ENCODE data around the gene NACAD. TPM values are rescaled to one million over a fixed set of nuclear protein-coding genes. Genes with fewer than 3 reads are reported as not detected.

The NACAD gene
- polyA plus RNA-seq, 2 of the 4 experiments (the other 2 are of a cell fraction): 0.03 to 0.43 TPM

GRCh38 chr7:45061806-45062425 is 26.9 kb downstream of the NACAD start:
- WGBS (ENCODE audit: missing lambda C conversion rate): 100% methylated on average over 1 of the region's 1 CpG
- no peak for FAIRE-seq
- H3K4me2 ChIP-seq: no peak overlapping the region

GRCh38 chr7:45061352-45061751 is 27.4 kb downstream of the NACAD start:
- ChIA-PET CTCF (no interaction called here), POLR2A (no interaction called here)
- ATAC-seq: no peak
- H3K4me1 ChIP-seq: no peaks in the 10 kb centered on the region
- no peak for DNase-seq (ENCODE audit: low read depth in 1 of 2, low spot score in 1 of 2)
- no peak for FAIRE-seq
- no peaks in the 10 kb centered on the region for H3K9me3 ChIP-seq
- TF ChIP-seq CBX2 (IDR thresholded peaks at IDR 0.05; ENCODE audit: borderline replicate concordance, low read depth) (no peak), ELK1 (IDR thresholded peaks at IDR 0.05; ENCODE audit: low read depth, low read length) (no peak), NFE2L2 (conservative IDR thresholded peaks at IDR 0.05; ENCODE audit: low read length) (no peak), HDAC2 (IDR thresholded peaks at IDR 0.05) (no peak), TFCP2L1 (CRISPR knock-in tag; IDR thresholded peaks at IDR 0.05) (no peak), CBX8 (IDR thresholded peaks at IDR 0.05) (no peak), HOXB13 (CRISPR knock-in tag; IDR thresholded peaks at IDR 0.05; ENCODE audit: low read depth) (no peak), ESRRA (IDR thresholded peaks at IDR 0.05; ENCODE audit: borderline replicate concordance, low read length) (no peak), PHF8 (IDR thresholded peaks at IDR 0.05; ENCODE audit: borderline replicate concordance, low read depth) (no peak), EHF (CRISPR knock-in tag; IDR thresholded peaks at IDR 0.05) (no peak), RAD21 (conservative IDR thresholded peaks at IDR 0.05 in 1 of 2, IDR thresholded peaks at IDR 0.05 in 1 of 2) (no peak), REST (IDR thresholded peaks at IDR 0.05) (no peak), JUNB (IDR thresholded peaks at IDR 0.05) (no peak), KDM5A (IDR thresholded peaks at IDR 0.05) (no peak)
- H3K27ac ChIP-seq: no peak overlapping the region
- WGBS (ENCODE audit: missing lambda C conversion rate): 94% methylated on average over 2 of the region's 2 CpGs
- no peak overlapping the region for H3K4me3 ChIP-seq
- no peak overlapping the region for H3K4me2 ChIP-seq

More at GRCh38 chr7:45061806-45062425, 26.9 kb downstream of the NACAD start:
- ChIA-PET POLR2A (no interaction called here), CTCF (no interaction called here)
- TF ChIP-seq CEBPB (IDR thresholded peaks at IDR 0.05) (no peak), NFE2L2 (conservative IDR thresholded peaks at IDR 0.05; ENCODE audit: low read length) (no peak), HDAC2 (IDR thresholded peaks at IDR 0.05) (no peak), HOXB13 (CRISPR knock-in tag; IDR thresholded peaks at IDR 0.05; ENCODE audit: low read depth) (no peak), CHD4 (IDR thresholded peaks at IDR 0.05; ENCODE audit: borderline replicate concordance) (no peak), ESRRA (IDR thresholded peaks at IDR 0.05; ENCODE audit: borderline replicate concordance, low read length) (no peak), ZSCAN20 (CRISPR knock-in tag; IDR thresholded peaks at IDR 0.05) (no peak), POLR2A (IDR thresholded peaks at IDR 0.05; ENCODE audit: low read length) (no peak), HES2 (IDR thresholded peaks at IDR 0.05) (no peak), ZC3H11A (IDR thresholded peaks at IDR 0.05) (no peak), KDM1A (IDR thresholded peaks at IDR 0.05; ENCODE audit: low read depth) (no peak), HEYL (CRISPR knock-in tag; IDR thresholded peaks at IDR 0.05) (no peak), ZFP36 (IDR thresholded peaks at IDR 0.05; ENCODE audit: borderline replicate concordance, partially characterized antibody) (no peak)
- ATAC-seq: no peak
- Histone ChIP-seq H3K4me3 (no peak overlapping the region), H3K27ac (no peak overlapping the region), H3K4me1 (no peaks in the 10 kb centered on the region), H3K9me3 (no peaks in the 10 kb centered on the region)
- DNase-seq (ENCODE audit: low read depth in 1 of 2, low spot score in 1 of 2): no peak
